ENCODE measurements around the gene CIROP.

CIROP gene

DNA sequence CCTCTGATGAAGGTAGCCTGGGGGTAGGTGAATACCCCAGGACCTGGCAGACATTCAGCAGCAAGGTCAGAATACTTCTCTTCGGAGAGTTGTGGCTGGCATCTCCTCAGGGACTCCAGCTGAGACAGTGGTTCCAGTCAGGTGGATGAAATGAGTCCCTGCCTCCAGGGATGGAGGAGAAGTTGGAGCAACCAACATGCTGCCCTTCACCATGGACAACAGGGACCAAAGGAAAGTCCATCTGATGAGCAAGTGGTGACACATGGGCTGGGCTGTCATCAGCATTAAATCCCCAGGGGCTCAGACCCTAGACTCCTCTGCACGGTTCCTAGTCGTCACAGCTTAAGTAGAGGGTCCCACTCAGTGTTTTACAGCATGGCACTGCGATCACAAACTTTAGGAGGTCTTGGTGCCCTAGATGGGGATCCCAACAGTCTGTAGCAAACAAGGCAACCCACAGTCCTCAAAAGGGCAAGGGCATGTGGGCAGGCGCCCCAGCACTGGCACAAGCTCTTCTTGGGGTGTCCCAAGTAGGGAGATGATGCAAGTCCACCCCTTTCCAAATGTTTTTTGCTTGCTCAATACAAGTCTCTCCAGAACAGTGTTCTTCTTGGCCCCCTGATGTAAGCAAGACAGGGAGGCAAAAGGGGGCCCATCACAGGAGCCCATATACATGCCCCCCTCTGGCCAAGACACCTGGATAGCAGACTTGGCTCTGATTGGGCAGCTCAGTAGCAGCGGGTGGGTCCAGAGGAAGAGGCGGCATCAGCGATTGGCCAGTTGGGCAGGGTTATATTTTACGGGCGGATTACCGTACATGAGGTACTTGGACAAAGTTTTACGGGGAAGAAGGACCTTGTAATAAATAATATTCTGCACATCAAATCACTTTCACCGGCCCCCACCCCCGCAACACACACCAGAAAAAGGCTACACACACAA is 36.7 kb downstream of the CIROP start:
- no peak for DNase-seq (ENCODE audit: low spot score)

DNA sequence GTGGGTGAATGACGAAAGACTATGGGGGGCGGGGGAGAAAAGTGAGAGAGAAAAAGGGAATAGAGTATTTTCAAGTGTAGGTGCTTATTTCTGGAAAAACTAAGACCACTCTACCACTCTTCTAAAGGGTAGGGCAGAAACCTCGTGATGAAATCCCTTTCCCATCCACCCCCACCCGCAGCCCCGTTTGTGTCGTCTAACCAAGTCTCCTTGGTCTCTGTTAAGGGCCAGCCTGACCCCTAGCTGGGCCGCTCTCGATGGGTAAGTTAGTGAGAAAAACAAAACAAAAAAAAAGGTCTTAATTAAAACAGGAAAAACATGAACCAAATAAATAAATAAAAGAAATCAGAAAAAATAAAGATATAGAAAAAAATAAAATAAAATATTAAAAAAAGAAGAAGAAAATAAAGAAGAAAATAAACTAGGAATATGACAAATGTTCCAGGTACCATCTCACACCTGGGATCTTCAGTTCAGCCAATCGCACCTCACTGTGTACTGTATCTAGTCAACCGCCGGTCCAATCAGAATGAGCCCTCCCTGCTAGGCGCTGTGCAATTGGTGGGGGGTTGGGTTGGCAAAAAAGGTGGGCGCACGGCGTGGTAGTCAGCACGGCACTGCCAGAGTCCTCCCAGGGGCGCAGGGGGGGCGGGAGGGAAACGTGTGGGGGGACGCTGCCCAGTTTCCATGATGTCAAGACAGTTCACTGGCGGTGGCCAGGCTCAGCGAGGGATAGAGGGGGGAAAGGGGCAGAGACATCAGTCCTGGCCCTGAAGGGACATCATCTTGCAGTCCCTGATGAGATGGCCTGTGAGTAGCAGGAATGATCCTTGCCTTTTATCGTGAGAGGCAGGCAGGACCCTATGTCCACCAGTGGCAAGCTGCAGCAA is 37.7 kb downstream of the CIROP start:
- no peak for DNase-seq (ENCODE audit: low spot score)

DNA sequence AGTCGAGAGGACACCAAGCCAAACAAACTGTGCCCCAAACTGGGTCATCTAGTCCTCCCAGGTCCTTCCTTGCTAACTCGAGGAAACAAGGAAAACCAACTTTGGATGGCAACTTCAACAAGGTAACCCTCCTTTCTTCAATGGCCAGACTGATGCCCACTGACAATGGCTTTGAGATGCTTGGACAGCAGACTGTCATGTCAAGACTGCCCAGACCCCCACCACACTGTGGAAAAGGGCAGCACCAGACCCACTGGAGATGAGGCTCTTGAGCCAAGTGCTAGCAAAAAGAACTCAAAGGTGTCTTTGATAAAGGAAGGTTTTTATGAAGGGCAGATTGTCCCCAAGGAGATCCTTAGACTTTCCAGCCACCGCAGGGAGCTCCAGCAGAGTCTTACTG is 38.4 kb downstream of the CIROP start:
- no peak for DNase-seq (ENCODE audit: low spot score)

DNA sequence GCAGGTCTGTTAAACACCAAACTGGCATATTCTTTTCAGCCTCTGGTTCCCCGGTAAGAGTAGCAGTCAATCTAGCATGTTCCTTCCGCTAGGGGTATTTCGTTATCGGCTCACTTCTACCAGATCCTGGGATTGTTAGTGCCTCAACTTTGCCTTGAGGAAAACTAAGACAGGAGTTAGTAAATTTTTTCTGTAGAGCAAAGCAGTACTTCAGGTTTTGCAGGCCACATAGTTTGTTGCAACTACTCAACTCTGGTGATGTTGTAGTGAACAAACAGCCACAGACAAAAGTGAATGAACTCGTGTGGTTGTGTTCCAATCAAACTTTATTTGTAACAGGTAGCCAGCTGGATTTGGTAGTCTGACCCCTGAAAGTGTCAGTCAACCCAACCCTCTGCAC is 41.2 kb downstream of the CIROP start:
- no peak for DNase-seq (ENCODE audit: low spot score)

DNA sequence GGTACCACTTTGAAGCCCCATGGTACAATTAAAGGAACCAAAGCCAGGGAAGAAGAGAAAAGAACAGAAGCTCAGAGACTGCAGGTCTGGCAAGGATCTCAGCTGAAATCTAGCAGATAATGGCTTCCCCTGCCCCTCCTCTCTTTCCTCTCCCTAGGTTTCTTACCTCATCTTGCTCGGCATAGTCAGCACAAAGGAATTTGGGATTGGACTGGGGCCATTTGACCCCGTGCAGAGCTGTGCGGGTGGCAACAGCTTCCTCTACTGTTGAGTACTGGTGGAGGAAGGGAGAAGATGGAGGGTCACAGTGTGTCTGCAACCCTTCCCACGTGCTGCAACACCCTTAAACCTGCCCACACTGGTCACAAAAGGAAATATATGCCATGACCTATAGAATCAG is 42.8 kb downstream of the CIROP start:
- no peak for DNase-seq (ENCODE audit: low spot score)

DNA sequence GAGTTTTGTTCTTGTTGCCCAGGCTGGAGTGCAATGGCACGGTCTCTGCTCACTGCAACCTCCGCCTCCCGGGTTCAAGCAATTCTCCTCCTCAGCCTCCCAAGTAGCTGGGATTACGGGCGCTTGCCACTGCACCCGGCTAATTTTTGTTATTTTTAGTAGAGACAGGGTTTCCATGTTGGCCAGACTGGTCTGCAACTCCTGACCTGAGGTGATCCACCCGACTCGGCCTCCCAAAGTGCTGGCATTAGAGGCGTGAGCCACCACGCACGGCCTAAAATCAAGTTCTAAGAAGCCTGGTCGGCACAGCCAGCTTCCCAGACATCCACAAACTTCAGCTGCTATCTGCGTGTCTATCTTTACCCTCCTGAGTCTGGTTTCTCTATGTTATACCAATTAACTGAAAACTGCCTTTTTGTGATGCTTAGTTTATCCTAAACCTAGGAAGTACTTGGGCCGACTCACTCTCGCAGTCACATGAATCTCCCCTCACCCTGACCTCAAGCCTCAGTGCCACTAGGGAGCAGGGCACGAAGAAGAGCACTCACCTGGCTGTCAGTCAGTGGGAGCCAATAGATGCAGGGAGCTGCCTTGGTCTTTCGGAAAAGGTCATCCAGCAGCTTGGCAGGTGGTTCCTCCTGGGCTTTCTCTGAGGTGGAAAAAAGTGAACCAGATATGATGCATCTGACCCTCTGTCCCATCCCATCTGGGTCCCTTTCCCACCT is 44.1 kb downstream of the CIROP start:
- DNase-seq (ENCODE audit: low spot score) = no peak

DNA sequence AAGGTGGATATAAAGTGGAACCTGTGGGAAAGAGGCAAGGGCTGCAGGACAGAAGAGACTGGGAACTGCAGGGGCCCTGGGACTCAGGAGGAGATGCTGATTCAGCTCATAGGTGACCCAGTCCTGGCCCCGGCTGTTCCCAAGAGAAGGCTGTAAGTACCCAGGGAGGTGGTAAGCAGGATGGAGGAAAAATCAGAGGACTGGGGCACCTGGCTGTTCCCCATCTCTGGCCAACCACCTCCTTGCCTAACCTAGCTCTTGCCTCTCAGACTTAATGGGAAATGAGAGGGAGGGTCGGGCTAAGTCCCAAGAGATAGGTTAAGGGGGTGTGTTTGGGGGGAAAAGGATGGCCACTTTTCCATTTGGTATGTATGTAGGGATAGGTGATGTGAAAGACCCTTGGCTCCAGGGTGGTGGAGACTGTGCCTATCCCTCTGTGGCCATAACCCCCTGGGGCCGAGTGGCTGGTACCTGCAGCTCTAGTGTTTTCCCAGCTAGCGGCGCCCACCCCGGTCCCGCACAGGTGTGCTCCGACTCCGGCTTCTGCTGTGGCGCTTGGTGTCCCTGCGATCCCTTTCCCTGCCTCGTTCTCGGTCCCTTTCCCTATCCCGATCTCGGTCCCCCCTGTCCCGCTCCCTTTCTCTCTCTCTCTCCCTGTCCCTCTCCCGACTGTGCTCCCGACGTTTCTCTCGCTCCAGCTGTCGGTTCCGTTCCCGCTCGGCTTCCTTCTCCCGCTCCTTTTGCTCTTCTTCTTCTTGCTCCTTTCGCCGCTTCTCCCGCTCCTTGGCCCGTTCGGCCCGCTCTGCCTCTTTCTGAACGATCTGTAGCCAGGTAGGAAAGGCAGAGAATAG is 45.9 kb downstream of the CIROP start:
- DNase-seq (ENCODE audit: low spot score) = no peak

DNA sequence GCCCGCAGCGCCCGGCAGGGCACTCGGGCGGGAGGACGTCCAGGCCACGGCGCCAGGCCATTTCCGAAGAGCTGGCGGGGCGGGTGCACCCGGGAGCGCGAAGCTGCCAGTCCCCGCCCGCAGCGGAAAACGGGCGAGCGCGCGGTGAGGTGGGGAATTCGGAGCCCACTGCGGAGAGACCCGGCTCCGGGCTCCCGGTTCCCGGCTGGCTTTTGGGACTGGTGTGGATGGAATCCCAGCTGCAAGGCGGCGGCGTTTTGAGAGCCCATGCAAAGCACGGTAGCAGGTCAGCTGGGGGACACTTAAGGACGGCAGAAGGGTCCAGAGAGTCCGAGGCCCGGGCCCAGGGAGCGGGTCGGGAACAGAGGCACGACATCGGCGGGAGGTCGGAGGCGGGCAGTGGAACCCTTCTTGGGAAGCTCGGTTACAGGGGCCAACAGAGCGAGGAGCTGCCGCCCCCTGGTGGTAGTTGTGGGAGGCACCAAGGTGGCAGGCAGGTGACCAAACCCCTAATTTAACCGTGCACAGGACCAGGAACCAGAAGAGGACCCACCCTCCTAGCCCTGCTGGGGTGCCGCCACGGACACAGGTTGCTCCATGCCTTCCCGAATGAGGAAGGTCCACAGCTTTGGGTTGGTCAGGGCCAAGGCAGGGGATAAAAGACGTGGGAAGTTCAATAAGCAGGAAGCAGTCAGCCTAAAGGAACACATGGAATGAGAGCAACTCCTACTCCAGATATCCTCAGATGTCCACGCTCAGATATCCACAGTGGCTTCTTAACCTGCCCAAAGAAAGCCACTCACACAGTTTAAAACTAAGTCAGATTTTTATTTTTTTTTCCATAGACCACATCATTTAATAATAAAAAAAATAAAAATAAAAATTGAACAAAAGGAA is 46.8 kb downstream of the CIROP start:
- peak; percentile 90 for DNase-seq (ENCODE audit: low spot score)

DNA sequence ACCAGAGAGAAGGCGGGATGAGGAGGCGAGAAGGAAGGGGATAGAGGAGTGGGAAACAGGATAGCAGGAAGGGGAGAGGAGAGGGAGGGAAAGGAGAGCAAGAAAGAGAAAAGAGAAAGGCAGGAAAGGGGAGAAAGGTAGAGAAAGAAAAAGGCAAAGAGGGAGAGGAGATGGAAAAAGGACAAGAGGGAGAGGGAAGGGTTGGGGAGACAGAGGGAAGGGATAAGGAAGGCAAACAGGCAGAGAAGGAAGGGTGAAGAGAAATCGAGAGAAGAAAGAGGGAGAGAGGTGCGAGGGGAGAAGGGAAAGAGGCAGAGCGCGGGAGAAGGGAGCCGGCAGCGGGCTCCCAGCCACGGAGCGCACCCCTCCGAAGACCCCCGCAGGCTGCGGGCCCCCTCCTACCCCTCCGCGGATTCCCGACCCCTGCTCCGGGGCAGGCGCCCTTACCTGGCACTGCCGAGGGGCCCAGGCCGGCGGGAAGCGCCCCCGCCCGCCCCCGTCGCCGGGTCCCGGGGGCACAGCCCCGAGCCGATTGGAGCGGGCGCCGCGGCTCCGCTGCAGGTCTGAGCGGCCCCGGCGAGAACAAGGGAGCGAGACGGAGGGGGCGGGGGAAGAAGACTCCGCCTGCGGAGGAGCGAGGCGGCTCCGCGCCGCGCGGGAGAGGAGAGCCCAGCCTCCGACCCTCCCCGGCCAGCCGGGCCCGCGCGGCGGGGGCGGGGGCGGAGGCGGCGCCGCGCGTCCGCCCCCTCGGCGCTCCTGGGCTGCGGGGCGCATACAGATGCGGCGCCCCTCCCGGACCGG is 47.6 kb downstream of the CIROP start, which contains the start of gene CDH24:
Gene CDH24 (minus strand): TSS at position 565 of the 801 bp plus-strand sequence. CDS start 1,787 bp downstream, outside the sequence.
- peak; percentile 69 for DNase-seq (ENCODE audit: low spot score)

DNA sequence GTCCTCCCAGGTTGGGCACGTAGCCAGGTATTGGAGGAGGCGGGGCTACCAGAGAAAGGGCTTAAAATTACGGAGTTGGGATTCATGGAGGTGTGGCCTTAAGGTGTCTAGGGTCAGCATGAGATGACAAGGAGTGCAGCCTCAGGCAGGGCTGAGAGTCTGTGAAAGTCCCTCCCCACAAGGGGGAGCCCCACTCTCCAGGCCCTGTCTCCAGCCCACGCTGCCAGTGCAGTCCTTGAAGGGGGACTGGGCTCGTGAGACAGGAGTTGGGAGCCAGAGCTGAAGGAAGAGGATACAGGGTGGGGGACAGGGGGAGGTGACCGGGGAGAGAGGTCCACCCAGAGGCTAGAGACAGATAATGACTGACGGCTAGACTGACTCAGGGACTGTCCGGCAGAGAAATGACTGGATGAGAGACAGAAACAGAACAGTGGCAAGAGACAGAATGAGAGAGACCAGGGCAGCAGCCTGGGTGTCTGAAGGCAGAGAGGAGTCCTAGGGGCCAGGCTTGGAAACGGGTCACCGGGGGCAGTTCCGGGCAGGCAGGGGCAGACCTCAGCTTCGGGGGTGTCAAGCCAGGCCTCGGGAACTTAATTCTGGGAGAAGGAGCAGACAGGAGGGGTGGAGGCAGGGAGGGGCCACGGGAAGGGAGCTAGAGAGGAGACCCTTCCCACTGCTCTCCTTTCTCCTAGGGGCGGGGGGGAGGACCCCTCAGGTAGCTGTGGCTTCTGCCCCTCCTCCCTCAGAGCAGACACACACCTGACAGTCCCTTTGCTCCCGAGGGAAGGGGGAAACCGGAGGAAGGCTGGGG is 48.4 kb downstream of the CIROP start:
- peak; percentile 69 for DNase-seq (ENCODE audit: low spot score)

DNA sequence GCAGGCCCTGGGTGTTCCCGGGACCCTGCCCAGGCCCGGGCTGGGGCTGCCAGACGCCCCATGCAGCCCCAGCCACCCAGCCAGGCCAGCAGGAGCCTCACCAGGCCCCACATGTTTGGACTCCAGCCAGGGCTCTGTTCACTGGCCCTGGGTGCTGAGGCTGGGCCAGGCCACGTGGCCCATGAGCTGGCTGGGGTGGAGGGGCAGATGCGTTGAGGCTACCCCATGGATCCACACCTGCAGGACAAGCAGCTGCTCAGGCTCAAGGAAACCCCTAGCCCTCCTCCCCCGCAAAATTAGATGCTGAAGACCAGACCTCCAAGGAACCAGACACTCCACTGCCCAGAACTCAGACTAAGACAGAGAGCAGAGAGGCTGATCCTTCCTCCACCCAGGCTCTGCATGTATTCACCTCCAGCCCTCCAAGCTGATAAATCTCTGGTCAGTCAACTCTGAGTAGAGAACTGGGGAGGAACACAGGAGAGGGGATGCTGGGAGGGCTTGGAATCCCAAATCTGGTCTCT is 49.1 kb downstream of the CIROP start:
- no peak for DNase-seq (ENCODE audit: low spot score)

DNA sequence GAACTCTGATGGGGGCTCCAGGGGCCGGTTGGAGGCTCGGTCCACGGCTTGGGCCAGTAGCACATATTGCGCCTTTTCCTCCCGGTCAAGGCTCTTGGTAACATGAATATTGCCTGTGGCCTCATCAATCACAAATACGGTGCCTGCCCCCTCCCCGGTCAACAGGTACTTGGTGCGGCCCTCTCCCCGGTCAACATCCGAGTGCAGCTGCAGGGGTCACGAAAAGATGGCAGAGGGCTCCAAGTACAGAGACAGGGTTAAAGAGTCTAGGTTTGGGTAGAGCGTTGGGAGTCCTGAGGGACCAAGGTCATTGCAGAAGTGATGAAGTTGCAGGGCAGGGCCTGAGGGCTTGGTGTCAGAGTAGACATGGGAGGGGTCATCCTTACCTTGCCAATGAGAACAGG is 49.6 kb downstream of the CIROP start:
- DNase-seq (ENCODE audit: low spot score) = no peak

DNA sequence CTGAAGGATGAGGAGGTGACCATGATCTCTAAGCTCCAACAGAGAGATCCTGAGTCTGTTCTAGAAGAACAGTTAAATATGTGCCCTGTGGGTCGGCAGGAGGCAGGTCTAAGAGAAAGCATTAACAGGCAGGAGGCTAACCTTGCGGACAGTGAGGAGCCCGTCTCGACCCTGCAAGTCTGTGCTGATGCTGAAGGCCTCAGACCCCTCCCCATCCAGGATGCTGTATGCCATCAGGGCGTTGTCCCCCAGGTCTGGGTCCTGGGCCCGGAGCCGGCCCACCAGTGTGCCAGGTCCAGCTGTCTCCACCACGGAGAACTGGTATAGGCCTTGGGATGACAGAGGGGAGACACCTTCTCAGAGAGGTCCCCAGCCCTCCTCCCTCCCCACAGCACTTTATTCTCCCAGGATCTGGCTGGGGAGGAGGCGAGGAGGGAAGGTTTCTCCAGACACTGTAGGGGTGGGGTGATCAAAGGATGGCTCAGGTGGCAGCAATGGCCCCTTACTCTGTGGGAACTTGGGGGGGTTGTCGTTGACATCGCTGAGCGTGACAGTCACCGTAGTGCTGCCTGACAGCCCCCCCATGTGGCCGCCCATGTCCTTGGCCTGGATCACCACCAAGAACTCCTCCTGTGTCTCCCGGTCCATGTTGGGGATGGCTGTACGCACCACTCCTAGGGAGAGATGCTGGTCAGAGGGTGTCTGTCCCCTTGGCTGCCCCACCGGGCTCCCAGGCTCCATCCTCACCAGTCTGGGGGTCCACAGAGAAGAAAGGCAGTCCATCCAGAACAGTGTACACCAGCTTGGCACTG is 50.6 kb downstream of the CIROP start:
- DNase-seq (ENCODE audit: low spot score) = no peak

DNA sequence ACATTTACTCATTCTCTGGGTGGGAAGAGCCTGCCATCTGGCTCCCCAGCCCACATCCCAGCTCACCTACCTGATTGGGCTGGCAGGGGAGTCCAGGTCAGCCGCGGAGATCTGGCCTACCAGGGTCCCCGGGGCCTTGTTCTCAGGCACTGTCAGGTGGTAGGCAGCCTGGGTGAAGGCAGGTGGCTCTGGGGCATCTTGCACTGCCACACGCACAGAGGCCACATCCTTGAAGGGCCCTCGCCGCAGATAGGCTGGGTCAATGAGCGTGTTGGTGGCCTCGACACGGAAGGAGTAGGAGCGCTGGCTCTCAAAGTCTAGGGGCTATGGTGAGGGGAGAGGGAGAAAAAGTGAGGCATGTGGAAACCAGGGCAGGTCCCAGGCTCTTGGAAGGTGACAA is 51.4 kb downstream of the CIROP start:
- DNase-seq (ENCODE audit: low spot score) = no peak

DNA sequence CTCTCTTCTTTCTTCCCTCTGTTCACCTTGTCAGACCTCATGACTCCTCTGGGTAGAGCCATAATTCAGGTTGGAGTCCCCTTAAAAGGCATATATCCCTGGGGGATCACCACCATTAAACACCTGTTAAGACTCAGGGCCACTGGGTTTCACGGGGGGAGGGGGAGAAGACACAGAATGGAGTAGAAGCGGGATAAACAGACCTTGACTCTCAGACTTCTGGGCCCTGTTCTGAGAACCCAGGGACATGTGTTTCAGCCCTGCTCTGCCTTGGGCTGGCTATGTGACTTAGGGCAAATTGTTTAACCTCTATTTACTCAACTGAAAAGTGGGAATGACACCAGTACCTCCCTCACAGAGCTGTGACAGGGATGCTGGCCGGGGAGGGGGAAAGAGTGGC is 52.1 kb downstream of the CIROP start:
- no peak for DNase-seq (ENCODE audit: low spot score)

DNA sequence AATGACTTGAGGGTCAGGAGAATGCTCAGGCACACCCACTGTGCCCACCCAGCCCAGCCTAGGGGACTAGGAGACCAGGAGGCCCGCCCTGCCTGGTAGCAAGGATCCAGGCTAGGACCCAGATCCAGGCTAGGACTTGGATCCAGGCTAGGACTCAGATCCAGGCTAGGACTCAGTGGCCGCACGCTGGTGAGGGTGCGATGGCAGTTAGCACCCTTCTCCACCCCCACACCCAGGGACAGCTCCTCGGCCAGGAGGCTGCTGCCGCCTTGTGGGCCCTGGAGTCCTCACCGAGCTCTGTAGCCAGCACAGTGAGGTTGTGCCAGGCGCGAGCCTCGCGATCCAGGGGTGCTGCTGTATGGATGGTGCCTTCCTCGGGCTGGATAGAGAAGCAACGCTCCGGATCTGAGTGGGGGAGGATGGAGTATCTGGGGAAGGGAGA is 52.6 kb downstream of the CIROP start:
- peak; percentile 65 for DNase-seq (ENCODE audit: low spot score)

Measured in Ammon's horn (tissue), 1 donor.